Measurements from ENCODE around the gene APOL4. TPM values are rescaled to one million over a fixed set of nuclear protein-coding genes. Genes with fewer than 3 reads are reported as not detected.

APOL4 gene
- total RNA-seq, 6 donors from 2014 or later, result 5.4 to 24.7 (median 10.2) TPM

DNA sequence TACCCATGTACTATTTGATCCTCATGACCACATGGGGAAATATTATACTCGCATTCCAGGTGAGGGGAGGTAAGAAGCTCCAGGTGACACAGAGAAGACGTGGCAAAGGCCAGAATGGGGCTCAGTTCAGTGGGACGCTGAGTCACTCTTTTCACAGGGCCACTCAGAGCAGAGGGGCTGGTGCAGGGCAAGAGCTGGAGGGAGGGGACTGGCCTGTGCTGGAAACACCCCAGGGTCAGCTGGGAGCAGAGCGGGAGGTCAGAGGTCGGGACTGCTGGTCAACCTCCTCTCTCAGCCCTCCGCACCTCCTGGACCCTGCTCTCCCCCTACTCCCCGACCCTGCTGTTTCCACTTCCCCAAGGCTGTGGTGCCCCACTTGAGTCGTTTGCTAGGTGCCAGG lies 53.2 kb downstream of the APOL4 start:
- H3K4me3 ChIP-seq, result no peak overlapping the region
- TF ChIP-seq POLR2A (IDR thresholded peaks at IDR 0.05), result no peak
- TF ChIP-seq, protein P1, sequence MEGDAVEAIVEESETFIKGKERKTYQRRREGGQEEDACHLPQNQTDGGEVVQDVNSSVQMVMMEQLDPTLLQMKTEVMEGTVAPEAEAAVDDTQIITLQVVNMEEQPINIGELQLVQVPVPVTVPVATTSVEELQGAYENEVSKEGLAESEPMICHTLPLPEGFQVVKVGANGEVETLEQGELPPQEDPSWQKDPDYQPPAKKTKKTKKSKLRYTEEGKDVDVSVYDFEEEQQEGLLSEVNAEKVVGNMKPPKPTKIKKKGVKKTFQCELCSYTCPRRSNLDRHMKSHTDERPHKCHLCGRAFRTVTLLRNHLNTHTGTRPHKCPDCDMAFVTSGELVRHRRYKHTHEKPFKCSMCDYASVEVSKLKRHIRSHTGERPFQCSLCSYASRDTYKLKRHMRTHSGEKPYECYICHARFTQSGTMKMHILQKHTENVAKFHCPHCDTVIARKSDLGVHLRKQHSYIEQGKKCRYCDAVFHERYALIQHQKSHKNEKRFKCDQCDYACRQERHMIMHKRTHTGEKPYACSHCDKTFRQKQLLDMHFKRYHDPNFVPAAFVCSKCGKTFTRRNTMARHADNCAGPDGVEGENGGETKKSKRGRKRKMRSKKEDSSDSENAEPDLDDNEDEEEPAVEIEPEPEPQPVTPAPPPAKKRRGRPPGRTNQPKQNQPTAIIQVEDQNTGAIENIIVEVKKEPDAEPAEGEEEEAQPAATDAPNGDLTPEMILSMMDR (IDR thresholded peaks at IDR 0.05), result no peak
- TF ChIP-seq EP300 (IDR thresholded peaks at IDR 0.05), result no peak
- no peak for TF ChIP-seq POLR2AphosphoS5 (IDR thresholded peaks at IDR 0.05)
- H3K27ac ChIP-seq, result peak overlapping the region; percentile 10 to 95 (median 35)
- 86 to 87% methylated on average over 6 to 8 of the region's 8 CpGs for WGBS, 2 donors
- H3K36me3 ChIP-seq, result peaks cover 0 to 52% (median 20%) of the 10 kb centered on the region in 4 donors
- H3K4me1 ChIP-seq, result peaks cover 42 to 67% (median 55%) of the 10 kb centered on the region in 4 donors
- no peaks in the 10 kb centered on the region for H3K9me3 ChIP-seq
- H3K27me3 ChIP-seq, result no peaks in the 10 kb centered on the region
- DNase-seq (peak in 1 of 2 donors; percentile 11), ATAC-seq (ENCODE audit: low FRiP score in 2 of 2) (no peak)

- ATAC-seq (ENCODE audit: low FRiP score in 2 of 2), result no peak
- WGBS, 2 donors, result 86 to 87% methylated on average over 8 of the region's 8 CpGs
These were observed 54.3 kb downstream of the APOL4 start for GRCh38 chr22:36147196-36147791.

GRCh38 chr22:36145881-36146280 lies 55.7 kb downstream of the APOL4 start:
- TF ChIP-seq POLR2A (IDR thresholded peaks at IDR 0.05) (no peak), POLR2AphosphoS5 (IDR thresholded peaks at IDR 0.05) (no peak), EP300 (IDR thresholded peaks at IDR 0.05) (no peak)
- TF ChIP-seq, protein P1 (IDR thresholded peaks at IDR 0.05), result no peak
- WGBS, 2 donors, result 66 to 68% methylated on average over 4 of the region's 4 CpGs
- H3K27ac ChIP-seq, result peak overlapping the region in 2 of 4 donors; percentile 48 to 59
- H3K4me3 ChIP-seq, result no peak overlapping the region
- DNase-seq, result no peak
- H3K36me3 ChIP-seq, result peaks cover 5 to 78% (median 35%) of the 10 kb centered on the region in 4 donors
- H3K4me1 ChIP-seq, result peaks cover 28 to 46% (median 35%) of the 10 kb centered on the region in 4 donors
- ATAC-seq (ENCODE audit: low FRiP score in 2 of 2), result no peak
- no peaks in the 10 kb centered on the region for H3K27me3 ChIP-seq
- H3K9me3 ChIP-seq, result no peaks in the 10 kb centered on the region

More at GRCh38 chr22:36147196-36147791, 54.3 kb downstream of the APOL4 start:
- Histone ChIP-seq H3K9me3 (no peaks in the 10 kb centered on the region), H3K27ac (peak overlapping the region in 3 of 4 donors; percentile 10 to 95 (median 49)), H3K4me1 (peaks cover 34 to 58% (median 47%) of the 10 kb centered on the region in 4 donors), H3K4me3 (no peak overlapping the region), H3K36me3 (peaks cover 0 to 63% (median 23%) of the 10 kb centered on the region in 4 donors), H3K27me3 (no peaks in the 10 kb centered on the region)
- no peak for DNase-seq
- TF ChIP-seq POLR2A (IDR thresholded peaks at IDR 0.05) (no peak), EP300 (IDR thresholded peaks at IDR 0.05) (no peak), POLR2AphosphoS5 (IDR thresholded peaks at IDR 0.05) (no peak)
- TF ChIP-seq, protein P1 (IDR thresholded peaks at IDR 0.05), result no peak

- TF ChIP-seq, protein P1 (IDR thresholded peaks at IDR 0.05), result peak; percentile 60 to 86 (median 70)
- TF ChIP-seq EP300 (IDR thresholded peaks at IDR 0.05), result no peak
- TF ChIP-seq POLR2A (IDR thresholded peaks at IDR 0.05), result no peak
- no peak for TF ChIP-seq POLR2AphosphoS5 (IDR thresholded peaks at IDR 0.05)
- Histone ChIP-seq H3K27ac (peak overlapping the region in 2 of 4 donors; percentile 48 to 59), H3K4me3 (no peak overlapping the region), H3K36me3 (peaks cover 8 to 86% (median 44%) of the 10 kb centered on the region in 4 donors), H3K9me3 (no peaks in the 10 kb centered on the region), H3K27me3 (no peaks in the 10 kb centered on the region), H3K4me1 (peaks cover 19 to 37% (median 26%) of the 10 kb centered on the region in 4 donors)
- DNase-seq (peak in 1 of 2 donors; percentile 67), ATAC-seq (ENCODE audit: low FRiP score in 2 of 2) (peak; percentile 78 to 85)
- WGBS, 2 donors, result 62 to 65% methylated on average over 9 to 12 of the region's 12 CpGs
These were observed 56.6 kb downstream of the APOL4 start for GRCh38 chr22:36144886-36145541.
